ENCODE data around the gene CLDN5.
"Not testable (repeated sequence)": the region's sequence is repeated elsewhere in the genome, so short reads cannot be mapped to it uniquely, and the experiment has no call there.

CLDN5 gene

GRCh38 chr22:19549428-19549827 lies 25.2 kb upstream of the CLDN5 start:
- TF ChIP-seq CTCF (IDR thresholded peaks at IDR 0.05; ENCODE audit: borderline replicate concordance, control extremely low read depth, extremely low read depth, insufficient read depth, missing control alignments), result no peak
- DNase-seq (ENCODE audit: low spot score), result no peak
- in situ Hi-C loops (cut with MboI; ENCODE audit: low sequenced_read_pairs, unreplicated experiment), result no loop called here

GRCh38 chr22:19548964-19549363 lies 24.8 kb upstream of the CLDN5 start:
- no peak for DNase-seq (ENCODE audit: low spot score)
- TF ChIP-seq CTCF (IDR thresholded peaks at IDR 0.05; ENCODE audit: borderline replicate concordance, control extremely low read depth, extremely low read depth, insufficient read depth, missing control alignments), result no peak
- in situ Hi-C loops (cut with MboI; ENCODE audit: low sequenced_read_pairs, unreplicated experiment), result no loop called here

GRCh38 chr22:19548427-19548826 lies 24.2 kb upstream of the CLDN5 start:
- DNase-seq (ENCODE audit: low spot score); in situ Hi-C loops (cut with MboI; ENCODE audit: low sequenced_read_pairs, unreplicated experiment): not testable (repeated sequence)

- DNase-seq (ENCODE audit: low spot score), result no peak
- in situ Hi-C loops (cut with MboI; ENCODE audit: low sequenced_read_pairs, unreplicated experiment), result no loop called here
- no peak for TF ChIP-seq CTCF (IDR thresholded peaks at IDR 0.05; ENCODE audit: borderline replicate concordance, control extremely low read depth, extremely low read depth, insufficient read depth, missing control alignments)
These were observed 23.4 kb upstream of the CLDN5 start for GRCh38 chr22:19547620-19548019.

GRCh38 chr22:19546680-19547079 lies 22.5 kb upstream of the CLDN5 start:
- no peak for DNase-seq (ENCODE audit: low spot score)
- TF ChIP-seq CTCF (IDR thresholded peaks at IDR 0.05; ENCODE audit: borderline replicate concordance, control extremely low read depth, extremely low read depth, insufficient read depth, missing control alignments), result no peak

GRCh38 chr22:19545935-19546207 lies 21.7 kb upstream of the CLDN5 start:
- TF ChIP-seq CTCF (IDR thresholded peaks at IDR 0.05; ENCODE audit: borderline replicate concordance, control extremely low read depth, extremely low read depth, insufficient read depth, missing control alignments), result no peak
- DNase-seq (ENCODE audit: low spot score), result no peak
- in situ Hi-C loops (cut with MboI; ENCODE audit: low sequenced_read_pairs, unreplicated experiment), result no loop called here

More at GRCh38 chr22:19546680-19547079, 22.5 kb upstream of the CLDN5 start:
- in situ Hi-C loops (cut with MboI; ENCODE audit: low sequenced_read_pairs, unreplicated experiment), result no loop called here

GRCh38 chr22:19543970-19544708 lies 19.9 kb upstream of the CLDN5 start:
- TF ChIP-seq CTCF (IDR thresholded peaks at IDR 0.05; ENCODE audit: borderline replicate concordance, control extremely low read depth, extremely low read depth, insufficient read depth, missing control alignments), result no peak
- in situ Hi-C loops (cut with MboI; ENCODE audit: low sequenced_read_pairs, unreplicated experiment), result no loop called here
- no peak for DNase-seq (ENCODE audit: low spot score)
